WTC11 (cell line): ENCODE data around the gene PARD3B. TPM values are rescaled to one million over a fixed set of nuclear protein-coding genes. Genes with fewer than 3 reads are reported as not detected.

Experiments used
- ATAC-seq: fragments of 200-7000 bp; cut with Tn5 transposase; 2 replicates; pipeline ENCODE4 v1.10.0; 2021; ENCODE audit warnings: mild to moderate bottlenecking, moderate library complexity
- CTCF ChIA-PET: fragments of 300-600 bp; sonication (Branson Sonifier 250); formaldehyde crosslinking; loops from one replicate; lab custom pipeline; 2021; ENCODE audit warnings: antibody characterized with exemption; lab: Charles Lee
- POLR2A ChIA-PET: fragments of 350-600 bp; sonication (Branson Sonifier 250); formaldehyde crosslinking; loops from one replicate; lab custom pipeline; 2021; ENCODE audit warnings: antibody characterized with exemption; lab: Charles Lee
- DNase-seq: peaks from one replicate; pipeline ENCODE4 v3.0.0; 2021; ENCODE audit warnings: low spot score
- H3K27ac Mint-ChIP-seq: 2 replicates; pipeline ENCODE4 v1.8.0; 2021; ENCODE audit warnings: mixed read lengths
- H3K27me3 Mint-ChIP-seq: 2 replicates; pipeline ENCODE4 v1.8.0; 2021; ENCODE audit warnings: low read depth, mild to moderate bottlenecking, moderate library complexity, mixed read lengths
- H3K36me3 Mint-ChIP-seq: 2 replicates; pipeline ENCODE4 v1.8.0; 2021; ENCODE audit warnings: mixed read lengths
- H3K4me1 Mint-ChIP-seq: 2 replicates; pipeline ENCODE4 v1.8.0; 2022; ENCODE audit warnings: mixed read lengths
- H3K4me3 Mint-ChIP-seq: 2 replicates; pipeline ENCODE4 v1.8.0; 2021; ENCODE audit warnings: mild to moderate bottlenecking, moderate library complexity, mixed read lengths
- H3K9me3 Mint-ChIP-seq: 2 replicates; pipeline ENCODE4 v1.8.0; 2021; ENCODE audit warnings: mixed read lengths
- CREM ChIP-seq: sonication (generic); formaldehyde crosslinking; IDR thresholded peaks from 2 replicates; pipeline ENCODE4 v1.8.1; 2022; ENCODE audit warnings: mild to moderate bottlenecking, missing genetic modification reagents, moderate library complexity
- EMX1 ChIP-seq: fragments of 250-450 bp; sonication (Bioruptor Pico); IDR thresholded peaks from 2 replicates; pipeline ENCODE4 v1.8.0; 2021; ENCODE audit warnings: mild to moderate bottlenecking
- ESRRA ChIP-seq: sonication (generic); formaldehyde crosslinking; IDR thresholded peaks from 2 replicates; pipeline ENCODE4 v1.8.1; 2022; ENCODE audit warnings: mild to moderate bottlenecking, missing genetic modification reagents, borderline replicate concordance
- ETV6 ChIP-seq: sonication (generic); formaldehyde crosslinking; IDR thresholded peaks from 2 replicates; pipeline ENCODE4 v1.8.1; 2022; ENCODE audit warnings: mild to moderate bottlenecking, missing genetic modification reagents
- FOXK1 ChIP-seq: sonication (generic); formaldehyde crosslinking; IDR thresholded peaks from 2 replicates; pipeline ENCODE4 v1.8.0; 2022; ENCODE audit warnings: mild to moderate bottlenecking, moderate library complexity, missing genetic modification reagents
- FOXP1 ChIP-seq: sonication (generic); formaldehyde crosslinking; IDR thresholded peaks from 2 replicates; pipeline ENCODE4 v1.8.0; 2022; ENCODE audit warnings: missing genetic modification reagents, mild to moderate bottlenecking, moderate library complexity, borderline replicate concordance
- GABPB1 ChIP-seq: sonication (generic); formaldehyde crosslinking; IDR thresholded peaks from 2 replicates; pipeline ENCODE4 v1.8.1; 2023; ENCODE audit warnings: mild to moderate bottlenecking, missing genetic modification reagents
- GRHL2 ChIP-seq: fragments of 250-450 bp; sonication (Bioruptor Pico); IDR thresholded peaks from 2 replicates; pipeline ENCODE4 v1.8.0; 2022; ENCODE audit warnings: mild to moderate bottlenecking, moderate library complexity; ENCODE audit not compliant: insufficient replicate concordance, severe bottlenecking
- IRF2 ChIP-seq: sonication (generic); formaldehyde crosslinking; IDR thresholded peaks from 2 replicates; pipeline ENCODE4 v1.8.0; 2022; ENCODE audit warnings: low read depth, missing genetic modification reagents, borderline replicate concordance
- JAZF1 ChIP-seq: fragments of 250-450 bp; sonication (Bioruptor Pico); IDR thresholded peaks from 2 replicates; pipeline ENCODE4 v1.9.0; 2021; ENCODE audit warnings: moderate library complexity, mild to moderate bottlenecking, inconsistent platforms
- JUN ChIP-seq: sonication (generic); formaldehyde crosslinking; IDR thresholded peaks from 2 replicates; pipeline ENCODE4 v1.8.0; 2023; ENCODE audit warnings: mild to moderate bottlenecking, missing genetic modification reagents
- KAT7 ChIP-seq: sonication (generic); formaldehyde crosslinking; IDR thresholded peaks from 2 replicates; pipeline ENCODE4 v1.8.1; 2023; ENCODE audit warnings: missing genetic modification reagents, mild to moderate bottlenecking, borderline replicate concordance
- MXD4 ChIP-seq: fragments of 250-450 bp; sonication (Bioruptor Pico); IDR thresholded peaks from 2 replicates; pipeline ENCODE4 v1.8.0; 2021; ENCODE audit warnings: mild to moderate bottlenecking, moderate library complexity, borderline replicate concordance
- MYBL2 ChIP-seq: sonication (generic); formaldehyde crosslinking; IDR thresholded peaks from 2 replicates; pipeline ENCODE4 v1.8.1; 2023; ENCODE audit warnings: mild to moderate bottlenecking, moderate library complexity, missing genetic modification reagents
- NFYB ChIP-seq: sonication (generic); formaldehyde crosslinking; conservative IDR thresholded peaks from 2 replicates; pipeline ENCODE4 v1.8.0; 2022; ENCODE audit warnings: low read depth, missing genetic modification reagents
- NR2C2 ChIP-seq: sonication (generic); formaldehyde crosslinking; IDR thresholded peaks from 2 replicates; pipeline ENCODE4 v1.8.0; 2022; ENCODE audit warnings: mild to moderate bottlenecking, missing genetic modification reagents
- PRRX2 ChIP-seq: fragments of 250-450 bp; sonication (Bioruptor Pico); IDR thresholded peaks from 2 replicates; pipeline ENCODE4 v1.8.0; 2021; ENCODE audit warnings: mild to moderate bottlenecking
- SP1 ChIP-seq: sonication (generic); formaldehyde crosslinking; conservative IDR thresholded peaks from 2 replicates; pipeline ENCODE4 v1.8.1; 2022; ENCODE audit warnings: missing genetic modification reagents
- TEAD1 ChIP-seq: sonication (generic); formaldehyde crosslinking; IDR thresholded peaks from 2 replicates; pipeline ENCODE4 v1.8.0; 2022; ENCODE audit warnings: mild to moderate bottlenecking, missing genetic modification reagents
- ZBTB43 ChIP-seq: sonication (generic); formaldehyde crosslinking; IDR thresholded peaks from 2 replicates; pipeline ENCODE4 v1.8.1; 2023; ENCODE audit warnings: mild to moderate bottlenecking, missing genetic modification reagents
- ZNF263 ChIP-seq: sonication (generic); formaldehyde crosslinking; IDR thresholded peaks from 2 replicates; pipeline ENCODE4 v1.8.1; 2022; ENCODE audit warnings: low read depth, mild to moderate bottlenecking, moderate library complexity, missing genetic modification reagents
- ZNF317 ChIP-seq: sonication (generic); formaldehyde crosslinking; IDR thresholded peaks from 2 replicates; pipeline ENCODE4 v1.8.1; 2023; ENCODE audit warnings: low read depth, mild to moderate bottlenecking, moderate library complexity, missing genetic modification reagents, borderline replicate concordance
- ZNF396 ChIP-seq: fragments of 250-450 bp; sonication (Bioruptor Pico); IDR thresholded peaks from 2 replicates; pipeline ENCODE4 v1.8.0; 2021; ENCODE audit warnings: mild to moderate bottlenecking, moderate library complexity, borderline replicate concordance
- ZNF671 ChIP-seq: fragments of 250-450 bp; sonication (Bioruptor Pico); IDR thresholded peaks from 2 replicates; pipeline ENCODE4 v1.8.0; 2021; ENCODE audit warnings: mild to moderate bottlenecking
- total RNA-seq: library from RNA; stranded (reverse); gene quantifications from 3 replicates; pipeline ENCODE4 v1.2.3, GENCODE V29; 2021
- TF ChIP-seq, protein P1 (sequence below): sonication (generic); formaldehyde crosslinking; IDR thresholded peaks from 2 replicates; pipeline ENCODE4 v1.8.1; 2022; ENCODE audit warnings: low read depth, mild to moderate bottlenecking, moderate library complexity, missing genetic modification reagents, borderline replicate concordance
- TF ChIP-seq, protein P2 (sequence below): fragments of 250-450 bp; sonication (Bioruptor Pico); IDR thresholded peaks from 2 replicates; pipeline ENCODE4 v1.9.0; 2021; ENCODE audit warnings: mild to moderate bottlenecking, borderline replicate concordance
- TF ChIP-seq, protein P3 (sequence below): sonication (generic); formaldehyde crosslinking; IDR thresholded peaks from 2 replicates; pipeline ENCODE4 v1.8.0; 2023; ENCODE audit warnings: mild to moderate bottlenecking, missing genetic modification reagents
- TF ChIP-seq, protein P4 (sequence below): sonication (generic); formaldehyde crosslinking; IDR thresholded peaks from 2 replicates; pipeline ENCODE4 v1.8.0; 2022; ENCODE audit warnings: mild to moderate bottlenecking, missing genetic modification reagents
- TF ChIP-seq, protein P5 (sequence below): fragments of 250-450 bp; sonication (Bioruptor Pico); IDR thresholded peaks from 2 replicates; pipeline ENCODE4 v1.8.0; 2021; ENCODE audit warnings: mild to moderate bottlenecking

PARD3B gene
- total RNA-seq, 1 experiment from 2014 or later = 5.6 TPM

DNA sequence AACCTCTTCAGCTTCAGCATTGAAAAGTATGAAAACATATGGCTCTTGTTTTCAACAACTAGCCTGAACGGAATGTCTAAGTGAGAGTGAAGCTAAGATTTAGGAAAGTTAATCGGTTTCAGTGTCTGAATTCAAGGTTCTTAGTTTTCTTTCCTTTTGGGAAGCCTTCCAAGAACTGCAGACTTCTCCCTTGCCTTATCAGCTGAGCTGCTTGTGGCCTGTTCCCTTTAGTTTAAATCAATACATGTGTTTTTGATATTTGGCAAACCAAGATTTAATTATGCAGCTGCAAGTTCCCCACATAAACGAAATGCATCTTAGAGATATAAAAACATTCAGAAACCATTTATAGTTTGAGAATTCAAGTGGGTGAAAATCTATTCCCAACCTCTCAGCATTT, 862.7 kb downstream of the PARD3B start:
- Mint-ChIP-seq H3K36me3 (no peaks in the 10 kb centered on the region), H3K4me3 (no peak overlapping the region), H3K27me3 (no peaks in the 10 kb centered on the region), H3K9me3 (no peaks in the 10 kb centered on the region; the same call in 1 of the 2 replicates), H3K4me1 (no peaks in the 10 kb centered on the region), H3K27ac (no peak overlapping the region)
- no peak for ATAC-seq
- ChIA-PET CTCF (no interaction called here), POLR2A (no interaction called here)
- no peak for DNase-seq
- TF ChIP-seq CREM (no peak), PRRX2 (no peak), ZNF263 (CRISPR knock-in tag) (no peak), MYBL2 (CRISPR knock-in tag) (no peak), IRF2 (no peak), SP1 (no peak), GRHL2 (no peak), ETV6 (no peak), KAT7 (no peak), FOXP1 (CRISPR knock-in tag) (no peak), NR2C2 (CRISPR knock-in tag) (no peak), EMX1 (CRISPR knock-in tag) (no peak), ZNF317 (CRISPR knock-in tag) (no peak), ZNF396 (CRISPR knock-in tag) (no peak)
- TF ChIP-seq, protein P1, sequence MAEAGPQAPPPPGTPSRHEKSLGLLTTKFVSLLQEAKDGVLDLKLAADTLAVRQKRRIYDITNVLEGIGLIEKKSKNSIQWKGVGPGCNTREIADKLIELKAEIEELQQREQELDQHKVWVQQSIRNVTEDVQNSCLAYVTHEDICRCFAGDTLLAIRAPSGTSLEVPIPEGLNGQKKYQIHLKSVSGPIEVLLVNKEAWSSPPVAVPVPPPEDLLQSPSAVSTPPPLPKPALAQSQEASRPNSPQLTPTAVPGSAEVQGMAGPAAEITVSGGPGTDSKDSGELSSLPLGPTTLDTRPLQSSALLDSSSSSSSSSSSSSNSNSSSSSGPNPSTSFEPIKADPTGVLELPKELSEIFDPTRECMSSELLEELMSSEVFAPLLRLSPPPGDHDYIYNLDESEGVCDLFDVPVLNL (CRISPR knock-in tag) = no peak
- TF ChIP-seq, protein P2, sequence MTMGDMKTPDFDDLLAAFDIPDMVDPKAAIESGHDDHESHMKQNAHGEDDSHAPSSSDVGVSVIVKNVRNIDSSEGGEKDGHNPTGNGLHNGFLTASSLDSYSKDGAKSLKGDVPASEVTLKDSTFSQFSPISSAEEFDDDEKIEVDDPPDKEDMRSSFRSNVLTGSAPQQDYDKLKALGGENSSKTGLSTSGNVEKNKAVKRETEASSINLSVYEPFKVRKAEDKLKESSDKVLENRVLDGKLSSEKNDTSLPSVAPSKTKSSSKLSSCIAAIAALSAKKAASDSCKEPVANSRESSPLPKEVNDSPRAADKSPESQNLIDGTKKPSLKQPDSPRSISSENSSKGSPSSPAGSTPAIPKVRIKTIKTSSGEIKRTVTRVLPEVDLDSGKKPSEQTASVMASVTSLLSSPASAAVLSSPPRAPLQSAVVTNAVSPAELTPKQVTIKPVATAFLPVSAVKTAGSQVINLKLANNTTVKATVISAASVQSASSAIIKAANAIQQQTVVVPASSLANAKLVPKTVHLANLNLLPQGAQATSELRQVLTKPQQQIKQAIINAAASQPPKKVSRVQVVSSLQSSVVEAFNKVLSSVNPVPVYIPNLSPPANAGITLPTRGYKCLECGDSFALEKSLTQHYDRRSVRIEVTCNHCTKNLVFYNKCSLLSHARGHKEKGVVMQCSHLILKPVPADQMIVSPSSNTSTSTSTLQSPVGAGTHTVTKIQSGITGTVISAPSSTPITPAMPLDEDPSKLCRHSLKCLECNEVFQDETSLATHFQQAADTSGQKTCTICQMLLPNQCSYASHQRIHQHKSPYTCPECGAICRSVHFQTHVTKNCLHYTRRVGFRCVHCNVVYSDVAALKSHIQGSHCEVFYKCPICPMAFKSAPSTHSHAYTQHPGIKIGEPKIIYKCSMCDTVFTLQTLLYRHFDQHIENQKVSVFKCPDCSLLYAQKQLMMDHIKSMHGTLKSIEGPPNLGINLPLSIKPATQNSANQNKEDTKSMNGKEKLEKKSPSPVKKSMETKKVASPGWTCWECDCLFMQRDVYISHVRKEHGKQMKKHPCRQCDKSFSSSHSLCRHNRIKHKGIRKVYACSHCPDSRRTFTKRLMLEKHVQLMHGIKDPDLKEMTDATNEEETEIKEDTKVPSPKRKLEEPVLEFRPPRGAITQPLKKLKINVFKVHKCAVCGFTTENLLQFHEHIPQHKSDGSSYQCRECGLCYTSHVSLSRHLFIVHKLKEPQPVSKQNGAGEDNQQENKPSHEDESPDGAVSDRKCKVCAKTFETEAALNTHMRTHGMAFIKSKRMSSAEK (CRISPR knock-in tag) = no peak
- TF ChIP-seq, protein P3, sequence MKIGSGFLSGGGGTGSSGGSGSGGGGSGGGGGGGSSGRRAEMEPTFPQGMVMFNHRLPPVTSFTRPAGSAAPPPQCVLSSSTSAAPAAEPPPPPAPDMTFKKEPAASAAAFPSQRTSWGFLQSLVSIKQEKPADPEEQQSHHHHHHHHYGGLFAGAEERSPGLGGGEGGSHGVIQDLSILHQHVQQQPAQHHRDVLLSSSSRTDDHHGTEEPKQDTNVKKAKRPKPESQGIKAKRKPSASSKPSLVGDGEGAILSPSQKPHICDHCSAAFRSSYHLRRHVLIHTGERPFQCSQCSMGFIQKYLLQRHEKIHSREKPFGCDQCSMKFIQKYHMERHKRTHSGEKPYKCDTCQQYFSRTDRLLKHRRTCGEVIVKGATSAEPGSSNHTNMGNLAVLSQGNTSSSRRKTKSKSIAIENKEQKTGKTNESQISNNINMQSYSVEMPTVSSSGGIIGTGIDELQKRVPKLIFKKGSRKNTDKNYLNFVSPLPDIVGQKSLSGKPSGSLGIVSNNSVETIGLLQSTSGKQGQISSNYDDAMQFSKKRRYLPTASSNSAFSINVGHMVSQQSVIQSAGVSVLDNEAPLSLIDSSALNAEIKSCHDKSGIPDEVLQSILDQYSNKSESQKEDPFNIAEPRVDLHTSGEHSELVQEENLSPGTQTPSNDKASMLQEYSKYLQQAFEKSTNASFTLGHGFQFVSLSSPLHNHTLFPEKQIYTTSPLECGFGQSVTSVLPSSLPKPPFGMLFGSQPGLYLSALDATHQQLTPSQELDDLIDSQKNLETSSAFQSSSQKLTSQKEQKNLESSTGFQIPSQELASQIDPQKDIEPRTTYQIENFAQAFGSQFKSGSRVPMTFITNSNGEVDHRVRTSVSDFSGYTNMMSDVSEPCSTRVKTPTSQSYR = no peak

- H3K4me3 Mint-ChIP-seq = no peak overlapping the region
- DNase-seq = no peak
- no peak overlapping the region for H3K27ac Mint-ChIP-seq
- H3K9me3 Mint-ChIP-seq = no peaks in the 10 kb centered on the region; the same call in 1 of the 2 replicates
- H3K36me3 Mint-ChIP-seq = no peaks in the 10 kb centered on the region
- POLR2A ChIA-PET = no interaction called here
- no peaks in the 10 kb centered on the region for H3K27me3 Mint-ChIP-seq
- ATAC-seq = no peak
- CTCF ChIA-PET = interaction anchor here (0.6 kb wide), 1 partner anchor 109 kb away, joined by 4 read pairs; no protein-coding TSS in a partner anchor
- no peaks in the 10 kb centered on the region for H3K4me1 Mint-ChIP-seq
- TF ChIP-seq ZBTB43 (no peak), GABPB1 (CRISPR knock-in tag) (no peak), NFYB (CRISPR knock-in tag) (no peak), MXD4 (CRISPR knock-in tag) (no peak), FOXP1 (CRISPR knock-in tag) (no peak), ZNF671 (CRISPR knock-in tag) (no peak), JUN (CRISPR knock-in tag) (no peak), TEAD1 (CRISPR knock-in tag) (no peak), FOXK1 (CRISPR knock-in tag) (no peak), JAZF1 (CRISPR knock-in tag) (no peak), ESRRA (CRISPR knock-in tag) (no peak)
- TF ChIP-seq, protein P4, sequence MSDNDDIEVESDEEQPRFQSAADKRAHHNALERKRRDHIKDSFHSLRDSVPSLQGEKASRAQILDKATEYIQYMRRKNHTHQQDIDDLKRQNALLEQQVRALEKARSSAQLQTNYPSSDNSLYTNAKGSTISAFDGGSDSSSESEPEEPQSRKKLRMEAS (CRISPR knock-in tag) = no peak
- TF ChIP-seq, protein P5, sequence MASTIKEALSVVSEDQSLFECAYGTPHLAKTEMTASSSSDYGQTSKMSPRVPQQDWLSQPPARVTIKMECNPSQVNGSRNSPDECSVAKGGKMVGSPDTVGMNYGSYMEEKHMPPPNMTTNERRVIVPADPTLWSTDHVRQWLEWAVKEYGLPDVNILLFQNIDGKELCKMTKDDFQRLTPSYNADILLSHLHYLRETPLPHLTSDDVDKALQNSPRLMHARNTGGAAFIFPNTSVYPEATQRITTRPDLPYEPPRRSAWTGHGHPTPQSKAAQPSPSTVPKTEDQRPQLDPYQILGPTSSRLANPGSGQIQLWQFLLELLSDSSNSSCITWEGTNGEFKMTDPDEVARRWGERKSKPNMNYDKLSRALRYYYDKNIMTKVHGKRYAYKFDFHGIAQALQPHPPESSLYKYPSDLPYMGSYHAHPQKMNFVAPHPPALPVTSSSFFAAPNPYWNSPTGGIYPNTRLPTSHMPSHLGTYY (CRISPR knock-in tag) = no peak
Measured at GRCh38 chr2:205408696-205409095, 863.4 kb downstream of the PARD3B start.
